Heart right ventricle (tissue), 16 donors: ENCODE results near the gene SGCA. TPM values are rescaled to one million over a fixed set of nuclear protein-coding genes. Genes with fewer than 3 reads are reported as not detected.

Experiments used
- ATAC-seq, 8 donors: fragments of 200-7000 bp; cut with Tn5 transposase; one replicate each; pipeline ENCODE4 v1.9.1; 2020; ENCODE audit warnings: mild to moderate bottlenecking in 8 of 8, moderate library complexity in 8 of 8, moderate number of reproducible peaks in 1 of 8
- DNase-seq, 2 donors: peaks; one replicate each; pipeline ENCODE4 v3.0.0-alpha.2; 2020
- H3K27ac ChIP-seq, 10 donors: fragments of 200-600 bp; sonication (generic) in 2 of 10; one replicate each; pipeline versions ENCODE4 v1.5.0 to v1.8.0; 2020 to 2022; ENCODE audit warnings: mild to moderate bottlenecking in 3 of 10
- H3K27me3 ChIP-seq, 7 donors: fragments of 200-600 bp; one replicate each; pipeline ENCODE4 v1.8.0; 2021 to 2022; ENCODE audit warnings: mild to moderate bottlenecking in 2 of 7
- H3K36me3 ChIP-seq, 9 donors: fragments of 200-600 bp; sonication (generic) in 1 of 9; one replicate each; pipeline versions ENCODE4 v1.5.0 to v1.8.0; 2020 to 2022; ENCODE audit warnings: mild to moderate bottlenecking in 2 of 9
- H3K4me1 ChIP-seq, 9 donors: fragments of 200-600 bp; sonication (generic) in 1 of 9; one replicate each; pipeline versions ENCODE4 v1.5.0 to v1.8.0; 2020 to 2022; ENCODE audit warnings: mild to moderate bottlenecking in 4 of 9
- H3K4me3 ChIP-seq, 10 donors: fragments of 200-600 bp; sonication (generic) in 2 of 10; one replicate each; pipeline versions ENCODE4 v1.5.0 to v1.8.0; 2020 to 2022; ENCODE audit warnings: mild to moderate bottlenecking in 7 of 10, moderate library complexity in 2 of 10
- H3K9me3 ChIP-seq, 11 donors: fragments of 200-600 bp in 10 of 11; sonication (generic) in 2 of 11; one replicate each; pipeline versions ENCODE4 v1.5.0 to v1.8.0; 2013 to 2022; ENCODE audit warnings: mild to moderate bottlenecking in 2 of 11, control low read depth in 1 of 11, moderate library complexity in 1 of 11
- CTCF ChIP-seq, 9 donors: fragments of 200-600 bp; sonication (generic) in 2 of 9; IDR thresholded peaks; one replicate each; pipeline versions ENCODE4 v1.5.0 to v1.8.0; 2021 to 2022; ENCODE audit warnings: antibody characterized with exemption in 9 of 9, mild to moderate bottlenecking in 5 of 9, moderate library complexity in 1 of 9
- WGBS, 2 donors: extraction: QIAGEN DNeasy Blood & Tissue Kit; methylation state at CpG; one replicate each; pipeline ENCODE4 v1.1.7; 2013; ENCODE audit warnings: inconsistent platforms in 1 of 2; 5-methylcytosine and 5-hydroxymethylcytosine counted together
- intact Hi-C, 10 donors: fragments of 100-400 bp; cut with DNase I; formaldehyde crosslinking; loops; one replicate each; pipeline versions ENCODE4 v1.11.1 to v1.14.2; 2022
- polyA plus RNA-seq, 2 donors: library from polyadenylated mRNA; stranded (reverse); fragments of 200-250 nt; gene quantifications; one replicate each; pipeline ENCODE4 v1.2.3, GENCODE V29; 2013
- total RNA-seq, 10 donors: library from RNA; stranded (reverse); fragmentation: NEBNext Ultra II Directional in 3 of 10; extraction: Animal tissue kit (Norgen Biotek cat#: 25700) in 3 of 10; gene quantifications; one replicate each; pipeline versions ENCODE4 v1.2.1 to v1.2.4, GENCODE V29; 2021 to 2023
- donor health status: Arrhythmogenic right ventricular cardiomyopathy.
- donor health status: ischemic (EF 13 %, LVEDD 7.1; RV severe dilation, severe dysfunction).
- donor health status: healthy with polysubstance abuse.
- donor health status: DM: no; HTN: yes; CAD: no.
- donor health status: DM: no; HTN: no; CAD: no.
- donor health status: ischemic (EF 25% LVEDD 6.9; RV normal size, moderate dysfunction).
- donor health status: ischemic (EF 25% LVEDD 5.7; RV mildly dilated, moderate dysfunction).
- donor health status: healthy.
- donor health status: DM: yes; HTN: yes; CAD: no.
- donor health status: Ischemic cardiomyopathy.
- donor health status: ischemic (EF 35%, LVEDD 5.7; RV mildly dilated, moderate dysfunction).
- donor health status: nonischemic (EF 11% LVEDD 7.7; RV severe dilation, severe dysfunction).
- donor health status: DM: yes; HTN: yes; CAD: no.
- donor health status: PGD.
- donor health status: ischemic (EF 29% LVEDD 5.4; RV normal size, mild dysfunction).
- donor health status: nonischemic (EF 23%, LVEDD 6.1; RV moderate dilation, normal function).

The SGCA gene
- total and polyA plus RNA-seq, 12 donors: 136 to 314 (median 158) TPM

- no peak for TF ChIP-seq CTCF (IDR thresholded peaks at IDR 0.05)
- DNase-seq (no peak), ATAC-seq (no peak)
- H3K4me1 ChIP-seq: peaks cover 4 to 25% (median 5%) of the 10 kb centered on the region in 9 donors
- H3K4me3 ChIP-seq: peak overlapping the region in 1 of 10 donors; percentile 20
- no peaks in the 10 kb centered on the region for H3K27me3 ChIP-seq
- no peaks in the 10 kb centered on the region for H3K9me3 ChIP-seq
- H3K27ac ChIP-seq: peak overlapping the region in 1 of 10 donors; percentile 36
- H3K36me3 ChIP-seq: peaks cover 0 to 39% (median 8%) of the 10 kb centered on the region in 9 donors
- 61 to 75% methylated on average over 12 of the region's 12 CpGs for WGBS, 2 donors
- intact Hi-C loops: no loop called here
Measured at GRCh38 chr17:50183421-50183994, 17.7 kb downstream of the SGCA start.

GRCh38 chr17:50184064-50184463 is 18.3 kb downstream of the SGCA start:
- H3K9me3 ChIP-seq: no peaks in the 10 kb centered on the region
- DNase-seq: no peak
- no peak for ATAC-seq
- 54 to 61% methylated on average over 8 of the region's 8 CpGs for WGBS, 2 donors
- peak overlapping the region in 1 of 10 donors; percentile 36 for H3K27ac ChIP-seq
- no peaks in the 10 kb centered on the region for H3K27me3 ChIP-seq
- intact Hi-C loops: no loop called here
- peaks cover 0 to 19% (median 0%) of the 10 kb centered on the region in 9 donors for H3K4me1 ChIP-seq
- TF ChIP-seq CTCF (IDR thresholded peaks at IDR 0.05): no peak
- peak overlapping the region in 1 of 10 donors; percentile 20 for H3K4me3 ChIP-seq
- peaks cover 0 to 45% (median 13%) of the 10 kb centered on the region in 9 donors for H3K36me3 ChIP-seq

GRCh38 chr17:50184611-50185398 is 19.0 kb downstream of the SGCA start:
- no peak for DNase-seq
- WGBS, 2 donors: 62 to 64% methylated on average over 19 of the region's 19 CpGs
- H3K27me3 ChIP-seq: no peaks in the 10 kb centered on the region
- peaks cover 0 to 52% (median 19%) of the 10 kb centered on the region in 9 donors for H3K36me3 ChIP-seq
- H3K4me1 ChIP-seq: peaks cover 0 to 19% (median 0%) of the 10 kb centered on the region in 9 donors
- ATAC-seq: peak in 3 of 8 donors; percentile 16 to 54 (median 28)
- H3K27ac ChIP-seq: peak overlapping the region in 2 of 10 donors; percentile 36 to 51
- TF ChIP-seq CTCF (IDR thresholded peaks at IDR 0.05): no peak
- H3K9me3 ChIP-seq: no peaks in the 10 kb centered on the region
- intact Hi-C loops: no loop called here
- H3K4me3 ChIP-seq: no peak overlapping the region

- DNase-seq (no peak), ATAC-seq (no peak)
- H3K27me3 ChIP-seq: no peaks in the 10 kb centered on the region
- no peaks in the 10 kb centered on the region for H3K9me3 ChIP-seq
- intact Hi-C loops: no loop called here
- TF ChIP-seq CTCF (IDR thresholded peaks at IDR 0.05): no peak
- no peak overlapping the region for H3K4me3 ChIP-seq
- no peak overlapping the region for H3K27ac ChIP-seq
- H3K4me1 ChIP-seq: peaks cover 0 to 19% (median 0%) of the 10 kb centered on the region in 9 donors
- WGBS, 2 donors: 78 to 82% methylated on average over 31 of the region's 31 CpGs
- H3K36me3 ChIP-seq: peaks cover 0 to 63% (median 27%) of the 10 kb centered on the region in 9 donors
Measured at GRCh38 chr17:50185631-50186471, 20.0 kb downstream of the SGCA start.
